ENCODE measurements around the gene SMC4.
A peak's percentile ranks its signal among the peaks of the same experiment; 100 is the strongest.
"Not testable (repeated sequence)": the region's sequence is repeated elsewhere in the genome, so short reads cannot be mapped to it uniquely, and the experiment has no call there.

Gene SMC4

DNA sequence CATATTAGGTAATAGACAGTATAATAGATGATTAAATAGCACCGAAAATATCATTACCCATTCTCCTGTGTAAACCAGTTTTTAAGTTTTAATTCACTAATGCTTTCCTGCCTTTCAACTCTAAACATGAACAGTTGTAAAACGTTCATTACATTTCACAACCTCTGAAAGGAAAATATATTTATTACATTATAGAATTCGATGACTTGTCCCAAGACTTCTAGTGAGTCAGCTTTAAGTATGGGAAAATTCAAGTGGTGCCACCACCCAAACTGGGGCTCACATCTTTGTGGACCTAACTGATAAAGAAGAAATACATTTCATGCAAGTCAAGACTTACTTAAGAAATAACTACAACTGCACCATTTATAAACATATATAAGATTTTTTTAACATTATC lies 48.1 kb downstream of the SMC4 start:
- peak; percentile 6 for DNase-seq

DNA sequence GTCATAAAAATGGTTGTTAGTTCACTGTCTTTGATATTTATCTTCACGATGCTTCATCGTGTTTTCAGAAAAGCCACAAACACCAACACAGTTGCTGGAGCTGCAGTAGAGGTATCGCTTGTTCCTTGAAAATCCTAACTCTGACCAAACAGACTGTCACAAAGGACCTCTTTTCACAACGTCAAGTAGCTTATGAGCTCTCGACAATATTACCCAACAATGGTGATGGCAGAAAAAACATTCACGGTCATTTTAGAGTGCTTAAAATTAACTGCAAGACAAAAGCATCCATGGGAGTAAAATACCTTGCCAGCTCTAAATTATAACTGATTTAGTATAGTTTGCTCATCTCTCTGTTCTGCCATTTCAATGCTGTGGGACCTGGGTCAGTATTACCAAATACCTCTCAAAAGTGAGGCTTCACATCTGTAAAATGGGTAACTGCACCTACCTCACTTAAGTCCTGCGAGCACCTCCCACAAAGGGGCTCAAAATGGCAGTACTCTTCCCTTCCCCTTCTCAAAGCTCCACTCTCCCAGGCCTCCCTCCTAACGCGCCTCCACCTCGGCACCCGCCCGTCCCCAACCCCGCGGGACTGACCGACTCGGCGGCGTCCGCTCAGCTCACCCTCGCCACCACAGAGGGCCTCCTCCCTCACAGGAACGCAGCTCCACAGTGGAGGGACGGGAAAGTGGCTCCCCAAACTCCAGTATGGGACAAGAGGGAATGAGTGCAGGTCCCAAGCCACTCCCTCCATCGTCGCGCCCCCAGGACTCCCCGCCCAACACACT lies 49.6 kb downstream of the SMC4 start:
- peak; percentile 39 for DNase-seq

DNA sequence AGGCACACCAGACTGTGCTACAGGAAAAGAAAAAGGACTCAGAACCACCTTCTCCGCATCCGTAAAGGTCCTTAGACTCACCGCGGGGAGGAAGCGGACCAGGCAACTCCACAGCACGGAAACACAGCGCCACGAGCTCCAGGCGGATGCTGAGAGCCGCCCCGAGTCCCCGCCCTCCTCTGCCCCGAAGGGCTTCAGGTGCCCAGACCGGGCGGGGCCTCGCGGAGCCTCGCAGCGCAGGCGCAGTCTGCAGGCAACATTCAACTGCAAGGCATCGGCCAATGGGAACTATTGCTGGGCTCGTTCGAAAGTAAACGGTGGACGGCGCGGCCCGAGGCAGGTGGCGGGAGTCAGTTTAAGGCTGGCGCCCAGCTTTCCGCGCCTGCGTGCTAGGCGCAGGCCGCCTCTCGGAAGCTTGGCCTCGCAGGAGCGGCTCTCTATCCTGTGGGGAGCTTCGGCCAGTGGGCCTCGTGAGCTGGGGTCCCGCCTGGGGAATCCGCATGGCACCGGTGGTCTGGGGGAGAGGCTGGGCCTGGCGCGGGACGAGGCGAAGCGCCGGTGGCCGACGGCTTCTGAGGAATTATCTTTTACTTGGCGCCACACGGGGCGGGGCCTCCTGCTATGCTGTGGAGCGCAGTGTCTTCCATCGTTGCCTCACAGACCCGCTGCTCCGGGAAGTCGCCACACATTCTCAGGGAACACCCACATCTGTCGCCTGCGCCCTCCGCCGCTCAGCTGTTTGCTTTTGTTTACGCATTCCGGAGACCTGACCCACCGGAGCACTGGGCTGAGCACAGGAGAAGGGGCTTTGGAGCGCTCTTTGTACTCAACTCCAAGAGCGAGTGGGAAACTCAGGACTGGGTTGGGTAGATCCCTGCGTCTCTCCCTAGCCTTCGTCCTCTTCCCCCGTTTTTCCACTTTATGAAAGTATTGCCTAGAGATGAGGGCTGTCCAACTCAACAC lies 50.5 kb downstream of the SMC4 start, which contains the start of gene TRIM59:
Gene TRIM59 (minus strand): TSS at position 151 of the 963 bp plus-strand sequence. CDS start 10,603 bp downstream, outside the sequence.
- peak; percentile 91 for DNase-seq

DNA sequence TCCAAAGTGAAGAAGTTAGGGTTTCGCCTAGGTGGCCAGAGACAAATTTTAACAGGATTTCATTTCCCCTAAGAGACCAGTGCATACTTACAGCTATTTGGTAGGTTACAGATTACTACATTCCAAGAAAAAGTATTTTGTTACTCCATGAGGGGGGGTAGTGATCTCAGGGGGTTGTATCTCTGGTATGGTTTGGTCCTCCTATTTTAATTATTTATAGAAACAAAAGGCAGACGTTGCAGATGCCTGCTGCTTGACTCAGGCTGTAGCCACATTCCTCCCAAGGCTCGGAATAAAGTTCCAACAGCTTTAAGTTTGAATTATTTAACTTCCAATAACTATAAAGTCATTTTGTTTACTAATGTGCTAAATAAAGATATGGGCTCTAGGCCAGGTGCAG lies 51.4 kb downstream of the SMC4 start:
- no peak for DNase-seq

DNA sequence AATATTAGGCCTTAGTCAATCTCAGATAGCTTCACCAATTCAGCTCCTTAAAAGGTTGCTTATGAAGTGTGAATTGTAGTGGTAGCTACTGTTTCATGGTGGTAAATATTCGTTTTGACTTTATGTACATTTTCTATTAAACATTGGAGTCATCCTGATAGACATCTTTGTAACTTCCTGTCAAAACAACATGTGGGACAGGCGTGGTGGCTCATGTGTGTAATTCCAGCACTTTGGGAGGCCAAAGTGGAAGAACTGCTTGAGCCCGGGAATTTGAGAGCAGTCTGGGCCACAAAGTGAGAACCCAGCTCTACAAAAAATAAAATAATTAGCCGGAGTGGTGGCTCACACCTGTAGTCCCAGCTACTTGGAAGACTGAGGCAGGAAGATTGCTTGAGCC lies 52.2 kb downstream of the SMC4 start:
- DNase-seq: no peak

DNA sequence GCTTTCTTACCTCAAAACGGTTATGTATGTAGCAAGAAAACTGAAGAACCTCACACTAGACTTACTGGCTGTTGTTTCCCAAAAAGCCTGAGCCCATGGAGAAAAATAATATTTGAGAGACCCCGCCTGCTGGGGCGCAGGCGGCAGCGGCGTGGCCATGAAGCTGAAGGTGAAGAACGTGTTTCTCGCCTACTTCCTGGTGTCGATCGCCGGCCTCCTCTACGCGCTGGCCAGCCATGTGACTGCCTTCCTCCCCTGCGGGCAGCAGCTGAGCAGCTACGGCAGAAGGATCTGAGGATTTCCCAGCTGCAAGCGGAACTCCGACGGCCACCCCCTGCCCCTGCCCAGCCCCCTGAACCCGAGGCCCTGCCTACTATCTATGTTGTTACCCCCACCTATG lies 52.8 kb downstream of the SMC4 start:
- DNase-seq: not testable (repeated sequence)

DNA sequence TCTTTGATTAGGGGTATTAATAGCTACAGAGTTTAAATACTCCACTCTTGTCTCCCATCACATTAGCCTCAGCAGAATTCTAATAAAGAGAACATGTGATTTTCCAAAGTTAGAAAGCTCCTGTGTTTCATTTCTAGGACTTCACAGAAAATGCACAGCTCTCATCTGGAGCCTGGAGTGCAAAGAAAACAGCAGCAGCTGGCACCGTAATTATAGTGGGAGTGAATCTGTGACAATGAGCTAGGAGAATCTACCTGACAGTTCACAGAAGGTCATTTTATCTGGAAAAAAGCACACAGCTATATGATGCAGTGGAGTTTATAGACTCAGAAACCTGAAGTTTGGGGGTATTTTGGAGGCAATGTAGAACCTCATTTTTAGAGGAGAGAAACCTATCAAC lies 55.5 kb downstream of the SMC4 start:
- no peak for DNase-seq

DNA sequence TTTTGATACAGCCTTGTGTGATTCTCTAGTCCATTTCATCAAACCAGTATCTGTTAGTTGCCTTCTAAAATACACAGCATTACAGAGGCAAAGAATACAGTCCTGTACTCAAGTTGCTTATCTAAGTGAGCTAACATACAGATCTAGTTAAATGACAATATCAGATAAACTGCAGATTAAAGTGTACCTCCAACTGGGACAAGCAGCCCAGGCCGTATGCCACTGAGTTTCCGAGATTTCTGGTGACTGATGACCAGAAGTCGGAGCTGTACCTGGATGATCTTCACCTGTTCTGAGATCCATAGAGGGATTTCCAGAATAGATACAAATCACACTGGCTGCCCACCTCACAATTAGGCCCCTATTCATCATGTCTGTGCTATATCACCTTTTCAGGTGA lies 56.4 kb downstream of the SMC4 start:
- no peak for DNase-seq

DNA sequence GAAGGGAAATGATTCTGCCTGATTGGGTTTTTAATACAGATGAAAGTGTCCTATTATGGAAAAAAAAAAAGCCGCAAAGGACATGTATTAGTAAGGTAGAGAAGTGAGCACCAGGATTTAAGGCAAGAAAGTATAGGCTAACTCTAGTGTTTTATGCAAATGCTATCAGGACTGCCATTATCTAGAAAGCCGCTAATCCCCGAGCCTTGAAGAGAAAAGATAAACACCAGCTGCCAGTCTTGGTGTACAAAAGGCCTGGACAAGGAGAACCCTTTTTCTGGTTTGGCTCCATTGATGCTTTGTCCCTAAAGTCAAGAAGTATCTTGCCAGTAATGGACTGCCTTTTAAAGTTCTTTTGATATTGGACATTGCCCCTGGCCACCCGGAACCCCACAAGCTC lies 58.7 kb downstream of the SMC4 start:
- DNase-seq: no peak

DNA sequence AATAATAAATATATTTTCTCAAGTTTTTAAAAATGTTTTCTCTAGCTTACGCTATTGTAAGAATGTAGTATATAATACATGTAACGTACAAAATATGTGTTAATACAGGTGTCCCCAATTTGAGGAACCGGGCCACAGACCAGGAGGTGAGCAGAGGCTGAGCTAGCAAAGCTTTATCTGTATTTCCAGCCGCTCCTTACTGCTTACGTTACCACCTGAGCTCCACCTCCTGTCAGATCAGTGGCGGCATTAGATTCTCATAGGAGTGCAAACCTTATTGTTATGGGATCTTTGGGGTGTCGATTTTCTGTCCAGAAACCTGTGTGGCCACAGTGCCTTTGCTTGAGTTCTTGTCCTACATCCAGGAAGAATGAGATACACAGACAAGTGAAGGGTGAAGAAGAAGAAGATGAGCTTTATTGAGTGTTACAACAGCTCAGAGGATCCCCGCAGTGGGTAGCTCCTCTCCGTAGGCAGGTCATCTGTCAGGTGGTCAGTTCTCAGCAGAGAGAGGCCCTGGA lies 60.1 kb downstream of the SMC4 start:
- no peak for DNase-seq

DNA sequence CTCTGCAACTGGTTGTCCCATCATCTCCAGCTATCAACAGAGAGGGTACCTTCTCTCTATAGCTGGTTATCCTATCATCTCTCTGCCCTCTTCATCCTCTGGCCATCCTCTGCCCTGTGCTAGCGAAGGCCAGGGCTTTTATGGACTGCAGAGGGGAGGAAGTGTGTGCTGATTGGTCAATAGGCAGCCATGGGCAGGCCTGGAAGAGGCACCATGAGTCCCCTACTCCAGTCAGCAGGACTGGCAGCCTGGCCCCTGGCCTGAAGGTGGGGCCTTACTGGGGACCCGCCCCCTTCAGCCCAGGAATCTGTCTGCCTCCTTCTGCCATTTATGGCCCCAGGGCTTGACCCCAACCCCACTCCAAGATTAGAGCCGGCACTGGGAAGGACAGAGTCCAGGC lies 60.6 kb downstream of the SMC4 start:
- DNase-seq: no peak

DNA sequence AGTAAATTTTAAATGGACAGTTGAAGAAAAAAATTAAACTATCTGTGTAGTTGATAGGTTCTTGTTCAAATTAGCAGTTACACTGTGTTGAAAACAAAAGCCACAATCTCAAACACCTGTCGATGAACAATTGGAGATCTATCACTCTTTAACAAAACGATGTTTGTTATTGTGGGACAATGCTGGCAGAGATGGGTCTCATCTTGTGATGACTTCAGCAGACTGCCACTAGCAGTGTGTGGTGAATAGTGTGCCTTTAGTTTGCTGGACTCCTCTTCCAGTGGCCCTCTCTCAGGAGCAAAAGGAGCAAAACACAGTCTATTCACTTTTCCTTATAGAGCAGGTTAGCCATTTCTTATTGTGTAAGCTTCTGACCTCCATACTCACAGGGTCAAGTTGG lies 64.9 kb downstream of the SMC4 start:
- no peak for DNase-seq

DNA sequence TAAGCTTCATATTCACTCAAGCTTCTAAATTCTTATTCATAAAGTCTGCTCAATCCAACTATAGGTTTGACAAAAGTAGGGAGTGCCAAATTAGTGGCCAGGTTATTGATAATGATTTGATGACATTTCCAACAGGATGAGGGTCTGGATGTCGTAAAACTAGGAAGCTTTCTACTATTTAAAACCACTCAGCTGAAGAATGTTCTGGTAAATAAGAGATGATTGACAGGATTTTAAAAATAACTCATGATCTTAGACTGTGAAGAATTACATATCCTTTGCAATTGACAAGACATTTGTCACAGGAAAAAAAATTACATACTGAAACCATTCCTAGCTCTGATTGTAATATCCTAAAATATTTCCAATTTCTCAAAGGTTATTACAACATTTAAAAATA lies 65.5 kb downstream of the SMC4 start:
- no peak for DNase-seq

DNA sequence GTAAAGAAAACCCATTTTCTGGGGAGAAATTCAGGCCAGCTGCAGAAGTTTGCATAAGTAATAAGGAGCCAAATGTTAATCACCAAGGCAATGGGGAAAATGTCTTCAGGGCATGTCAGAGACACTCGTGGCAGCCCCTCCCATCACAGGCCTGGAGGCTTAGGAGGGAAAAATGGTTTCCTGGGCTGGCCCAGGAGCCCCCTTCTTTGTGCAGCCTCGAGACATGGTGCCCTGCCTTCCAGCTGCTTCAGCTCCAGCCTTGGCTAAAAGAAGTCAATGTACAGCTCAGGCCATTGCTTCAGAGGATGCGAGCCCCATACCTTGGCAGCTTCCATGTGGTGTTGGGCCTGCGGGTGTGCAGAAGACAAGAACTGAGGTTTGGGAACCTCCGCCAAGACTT lies 70.7 kb downstream of the SMC4 start:
- no peak for DNase-seq

DNA sequence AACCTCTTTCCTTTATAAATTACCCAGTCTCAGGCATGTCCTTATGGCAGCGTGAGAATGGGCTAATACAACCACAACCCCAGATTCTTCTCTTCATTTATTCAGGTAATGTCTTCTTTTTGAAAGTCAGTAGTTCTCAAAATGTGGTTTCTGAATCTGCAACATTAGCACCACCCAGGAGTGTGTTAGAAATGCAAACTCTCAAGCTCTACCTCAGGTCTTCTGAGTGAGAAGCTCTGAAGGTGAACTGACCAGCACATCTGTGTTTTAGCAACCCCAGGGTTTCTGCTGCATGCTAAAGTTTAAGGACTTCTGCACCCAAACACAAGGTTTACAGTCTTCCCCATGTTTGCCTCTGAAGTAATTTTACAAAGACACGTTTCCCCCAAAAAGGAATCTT lies 72.4 kb downstream of the SMC4 start:
- DNase-seq: no peak

DNA sequence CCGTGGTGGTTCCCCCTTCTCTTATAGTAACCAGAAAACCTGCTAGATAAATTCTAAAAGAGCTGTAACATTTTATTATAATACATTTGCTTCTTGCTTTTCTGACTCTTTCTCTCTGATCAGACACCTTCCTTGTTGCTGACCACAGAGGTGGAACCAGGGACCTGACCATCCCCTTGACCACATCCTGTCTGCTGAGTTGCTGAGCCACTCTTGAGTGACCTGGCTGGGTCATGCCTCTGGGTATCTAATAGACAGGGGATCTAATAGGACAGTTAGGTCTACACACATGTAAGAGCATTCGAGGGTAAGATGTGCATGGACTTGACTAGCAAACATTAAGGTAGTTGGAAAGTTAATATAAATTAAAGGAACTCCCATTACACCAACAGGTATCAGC lies 72.9 kb downstream of the SMC4 start:
- no peak for DNase-seq

DNA sequence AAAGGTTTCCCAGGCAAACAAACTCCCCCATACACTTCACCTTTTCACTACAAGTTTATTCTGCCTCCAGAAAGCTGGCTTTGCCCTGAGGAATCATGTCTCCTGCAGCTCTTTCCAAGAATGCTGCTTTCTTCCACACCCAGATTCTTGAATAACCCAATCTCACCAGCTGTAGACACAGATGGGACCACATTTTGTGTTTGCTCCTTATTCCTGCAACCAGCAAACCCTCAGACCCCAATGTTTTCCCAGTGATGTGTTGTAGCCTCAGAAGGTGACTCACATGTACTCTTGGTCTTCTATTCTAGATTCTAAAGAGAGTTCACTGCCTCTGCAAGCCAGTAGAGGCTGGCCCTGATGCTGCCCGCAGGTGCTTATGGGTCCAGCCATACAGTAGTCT lies 73.8 kb downstream of the SMC4 start:
- DNase-seq: no peak

DNA sequence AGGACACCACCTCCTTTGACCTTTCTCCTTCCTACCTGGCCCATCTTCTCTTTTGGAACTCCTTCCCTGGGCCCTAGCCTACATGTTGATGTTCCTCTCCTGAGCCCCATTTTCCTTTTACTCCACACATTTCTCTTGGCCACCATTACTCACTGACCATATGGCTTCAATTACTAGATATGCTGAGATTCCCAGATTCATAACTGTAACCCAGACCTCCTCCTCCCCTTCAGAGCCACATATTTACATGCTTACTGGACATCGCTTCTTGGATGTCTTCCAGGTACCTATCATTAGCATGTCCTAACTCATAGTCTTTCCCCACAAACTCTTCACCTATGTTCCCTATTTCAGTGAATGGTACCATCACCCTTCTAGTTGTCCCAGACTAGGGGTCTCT lies 74.5 kb downstream of the SMC4 start:
- no peak for DNase-seq

DNA sequence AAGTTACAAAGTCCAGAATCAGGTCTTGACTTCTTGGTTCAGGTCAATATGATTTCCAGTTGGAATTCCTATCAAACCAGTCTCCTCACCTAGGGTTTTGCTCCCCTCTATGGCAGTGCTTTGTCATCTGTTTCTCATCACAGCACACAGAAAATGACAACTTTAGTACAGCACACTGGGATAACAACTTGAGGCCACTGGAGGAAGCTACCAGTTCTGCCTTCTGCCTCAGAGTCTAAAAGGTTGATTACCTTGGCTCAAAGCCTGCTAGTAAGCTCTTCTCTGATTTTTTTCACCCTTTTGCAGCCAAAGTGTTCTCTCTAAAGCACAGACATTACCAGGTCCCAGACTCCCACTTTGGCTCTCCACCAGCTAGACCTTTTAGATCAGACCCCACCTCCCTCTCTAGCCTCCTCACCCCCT lies 75.0 kb downstream of the SMC4 start:
- no peak for DNase-seq

DNA sequence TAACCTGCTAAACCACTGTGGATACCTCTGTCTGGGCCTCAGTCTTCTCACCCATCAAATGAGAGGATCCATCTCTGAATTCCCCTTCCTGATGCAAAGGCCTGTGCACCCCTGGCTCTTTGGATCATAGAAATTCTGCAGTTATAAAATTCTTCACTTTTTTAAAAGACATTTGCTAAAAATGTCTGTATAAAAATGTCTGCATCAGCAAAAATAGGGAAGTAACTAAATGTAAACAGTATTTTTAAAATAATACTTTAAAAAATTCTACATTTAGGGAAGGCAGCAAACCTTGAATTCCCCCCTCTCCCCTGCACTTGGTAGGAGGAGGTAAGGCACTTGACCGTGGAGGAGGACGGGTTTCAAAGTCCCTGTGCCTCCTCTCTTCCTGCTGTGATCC lies 75.7 kb downstream of the SMC4 start:
- no peak for DNase-seq

DNA sequence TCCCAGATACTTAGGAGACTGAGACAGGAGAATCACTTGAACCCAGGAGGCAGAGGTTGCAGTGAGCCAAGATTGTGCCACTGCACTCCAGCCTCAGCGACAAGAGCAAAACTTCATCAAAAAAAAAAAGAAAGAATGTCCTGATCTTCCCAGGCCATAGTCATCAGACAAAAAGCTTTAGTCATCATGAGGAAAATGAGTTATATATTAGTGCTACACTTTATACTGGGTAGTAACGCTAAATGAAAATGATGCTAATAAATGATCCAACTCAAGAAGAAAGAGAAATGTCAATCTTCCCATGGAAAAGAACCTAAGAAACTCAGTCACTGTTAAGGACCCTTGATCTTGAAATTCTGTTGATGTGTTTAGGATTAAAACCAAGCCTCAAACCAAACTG lies 76.4 kb downstream of the SMC4 start:
- DNase-seq: no peak

DNA sequence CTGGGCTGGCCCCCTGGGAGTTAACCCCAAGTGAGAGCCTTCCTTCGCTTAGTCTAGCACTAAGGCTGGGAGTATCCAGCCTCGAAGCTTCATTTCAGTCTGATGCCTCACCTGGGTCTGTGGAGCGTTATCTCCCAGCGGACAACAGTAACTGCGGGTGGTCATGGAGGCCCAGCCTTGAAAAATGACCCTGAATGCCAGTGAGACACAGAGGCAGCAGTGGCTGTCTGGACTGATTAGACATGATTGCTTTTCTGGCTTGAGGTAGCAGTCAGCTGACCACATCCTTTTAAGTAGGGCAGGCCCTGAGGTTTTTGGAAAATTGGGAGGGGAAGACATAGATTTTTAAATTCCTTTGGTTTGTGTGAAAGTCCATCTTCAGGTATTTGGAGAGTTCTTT lies 78.3 kb downstream of the SMC4 start:
- no peak for DNase-seq

DNA sequence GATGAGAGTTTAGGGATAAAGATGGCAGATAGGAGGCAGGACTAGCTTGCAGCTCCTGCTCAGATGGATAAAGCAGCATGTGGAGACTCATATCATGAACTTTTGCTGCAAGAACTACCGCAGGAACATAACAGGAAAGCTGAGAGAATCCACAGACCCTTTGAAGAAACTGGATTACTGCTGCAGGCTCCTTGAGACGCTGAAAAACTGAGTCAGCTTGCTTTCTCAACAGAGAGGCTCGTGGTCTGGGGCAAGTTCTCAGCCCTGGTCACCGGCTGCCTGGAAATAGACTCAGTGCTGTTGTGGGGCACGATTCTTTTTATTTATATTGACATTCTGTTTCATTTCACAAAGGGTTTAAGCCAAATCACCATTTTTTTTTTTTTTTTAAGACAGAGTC lies 78.9 kb downstream of the SMC4 start:
- DNase-seq: peak; percentile 5

DNA sequence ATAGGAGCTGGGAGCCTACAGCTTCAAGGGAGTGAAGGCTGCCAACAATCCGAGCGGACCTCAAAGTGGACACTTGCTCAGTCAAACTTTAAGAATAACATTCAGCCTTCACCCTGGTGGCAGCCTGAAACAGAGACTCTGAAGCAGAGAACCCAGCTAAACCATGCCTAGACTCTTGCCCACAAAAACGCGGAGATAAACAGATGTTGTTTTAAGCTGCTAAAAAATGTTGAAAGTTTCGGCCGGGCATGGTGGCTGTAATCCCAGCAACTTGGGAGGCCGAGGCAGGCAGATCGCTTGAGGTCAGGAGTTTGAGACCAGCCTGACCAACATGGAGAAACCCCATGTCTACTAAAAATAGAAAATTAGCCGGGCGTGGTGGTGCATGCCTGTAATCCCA lies 79.9 kb downstream of the SMC4 start:
- DNase-seq: no peak
